Hematopoietic multipotent progenitor cell treated with erythropoietin and hydrocortisone succinate and interleukin-3 and kit ligand, for 8 days (in vitro differentiated cells): ENCODE results near the gene CLDN19.

Experiments used
- DNase-seq: peaks from one replicate; pipeline ENCODE4 v3.0.0-alpha.2; 2015

The CLDN19 gene, protein sequence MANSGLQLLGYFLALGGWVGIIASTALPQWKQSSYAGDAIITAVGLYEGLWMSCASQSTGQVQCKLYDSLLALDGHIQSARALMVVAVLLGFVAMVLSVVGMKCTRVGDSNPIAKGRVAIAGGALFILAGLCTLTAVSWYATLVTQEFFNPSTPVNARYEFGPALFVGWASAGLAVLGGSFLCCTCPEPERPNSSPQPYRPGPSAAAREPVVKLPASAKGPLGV

DNA sequence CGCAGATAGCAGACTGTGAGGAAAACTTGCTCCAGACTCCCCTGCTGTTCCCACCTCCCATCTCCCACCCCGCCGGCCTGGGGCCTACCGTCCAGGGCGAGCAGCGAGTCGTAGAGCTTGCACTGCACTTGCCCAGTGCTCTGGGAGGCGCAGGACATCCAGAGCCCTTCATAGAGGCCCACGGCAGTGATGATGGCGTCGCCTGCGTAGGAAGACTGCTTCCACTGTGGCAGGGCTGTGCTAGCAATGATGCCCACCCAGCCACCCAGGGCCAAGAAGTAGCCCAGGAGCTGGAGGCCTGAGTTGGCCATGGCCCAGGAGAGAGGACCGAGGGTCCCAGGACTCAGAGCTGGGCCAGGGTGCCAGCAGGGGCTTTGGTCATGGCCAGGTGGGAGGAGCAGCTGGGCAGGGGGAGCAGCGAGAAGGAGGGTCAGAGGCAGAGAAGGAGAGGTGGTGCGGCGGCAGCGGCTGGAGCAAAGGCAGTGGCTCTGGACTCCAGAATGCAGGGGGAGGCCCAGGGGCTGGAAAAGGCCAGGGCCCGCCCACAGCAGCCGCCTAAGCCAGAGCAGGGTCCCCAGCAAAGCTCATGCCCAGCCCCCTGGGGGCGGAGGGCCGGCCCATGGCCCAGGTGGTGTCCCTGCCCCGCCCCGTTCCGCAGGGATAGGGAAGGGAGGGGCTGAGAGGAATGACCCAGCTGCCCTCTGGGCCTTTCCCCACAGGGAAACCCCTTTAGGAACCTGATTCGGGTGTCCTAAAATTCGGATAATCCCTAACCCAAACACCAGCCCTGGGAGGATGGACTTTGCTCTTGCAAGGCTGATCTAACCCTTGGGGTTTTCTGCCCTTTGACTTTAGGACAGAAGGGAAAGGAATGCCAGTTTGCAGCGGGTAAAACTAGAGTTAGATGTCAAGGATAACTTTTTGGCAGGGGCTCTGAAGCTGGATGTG, at the start of gene CLDN19:
Gene CLDN19, minus strand, starts transcription at position 484 of the 948 bp plus-strand sequence. Its CDS starts 173 bp downstream, at position 311.
- no peak for DNase-seq

DNA sequence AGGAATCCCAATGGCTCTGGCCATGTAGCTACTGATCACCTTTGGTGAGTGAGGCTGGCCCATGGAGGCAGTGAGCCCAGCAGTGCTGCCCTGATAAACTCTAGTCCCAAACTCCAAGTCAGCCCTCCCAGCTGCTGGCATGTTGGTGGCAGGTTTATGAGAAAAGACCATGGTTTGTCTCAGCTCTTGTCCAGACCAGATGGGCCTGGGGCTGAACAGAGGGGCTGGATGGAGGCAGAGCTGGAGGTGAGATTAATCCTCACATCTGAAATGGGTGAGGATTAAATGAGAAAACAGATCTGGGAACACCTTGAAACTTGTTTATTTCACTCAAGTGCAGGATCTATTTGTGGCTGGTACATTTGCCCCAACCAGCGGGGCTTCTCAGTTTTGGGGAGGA, 48.0 kb upstream of the CLDN19 start:
- DNase-seq: no peak

DNA sequence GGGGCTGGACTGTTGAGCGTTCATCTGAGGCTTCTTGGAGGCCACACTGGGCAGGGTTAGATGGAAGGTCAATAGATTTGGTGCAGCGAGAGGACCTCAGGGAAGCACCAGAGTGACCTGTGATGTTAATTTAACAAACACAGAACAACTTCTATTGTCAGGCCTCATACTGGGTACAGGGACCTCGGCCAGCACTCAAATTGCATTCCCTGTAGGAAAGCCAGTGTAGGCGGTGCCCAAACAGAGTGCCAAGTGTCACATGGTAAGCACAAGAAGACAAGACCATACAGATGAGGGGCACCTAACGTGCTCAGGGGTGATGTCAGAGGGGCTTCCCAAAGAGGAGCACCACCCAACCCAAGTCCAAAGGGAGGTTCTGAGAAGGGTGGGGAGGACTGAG, 46.1 kb upstream of the CLDN19 start:
- DNase-seq: no peak

DNA sequence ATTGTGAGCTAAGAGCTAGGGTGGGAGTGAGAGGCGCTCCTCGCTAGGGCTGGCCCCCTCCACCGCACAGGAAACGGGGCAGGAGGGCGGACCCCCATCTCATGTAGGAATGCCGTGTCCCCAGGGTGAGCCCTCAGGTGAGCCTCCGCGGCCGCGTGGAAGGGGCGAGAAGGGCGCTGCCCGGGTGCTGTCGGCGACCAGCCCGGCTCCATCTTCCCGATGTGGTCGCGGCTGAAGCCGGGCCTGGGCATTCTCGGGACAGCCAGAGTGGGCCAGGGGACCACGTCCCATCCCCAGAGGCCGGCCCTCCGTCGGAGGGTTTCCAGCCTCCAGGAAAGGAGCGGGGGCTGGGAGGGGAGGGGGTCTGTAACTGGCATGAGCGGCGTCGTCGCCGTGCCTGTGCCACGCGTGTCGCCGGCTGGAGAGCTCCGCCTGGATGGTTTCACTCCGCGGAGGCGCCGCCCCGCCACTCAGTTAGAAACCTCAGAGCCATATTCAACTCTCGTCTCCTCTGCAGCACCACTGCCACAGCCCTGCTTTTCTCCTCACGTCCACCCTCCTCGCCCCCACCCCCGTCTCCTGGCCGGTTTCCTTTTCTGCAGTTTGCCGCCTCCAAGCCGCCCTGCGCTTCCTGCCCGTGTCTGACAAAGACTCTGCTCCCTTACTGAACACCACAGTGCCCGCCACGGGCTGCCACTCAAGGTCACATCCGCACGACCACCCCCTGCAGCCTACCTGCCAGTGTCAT, 45.1 kb upstream of the CLDN19 start, which contains the start of gene TMEM269:
Gene TMEM269, plus strand, starts transcription at position 46 of the 748 bp plus-strand sequence. CDS start 4,903 bp downstream, outside the sequence.
- DNase-seq: no peak

DNA sequence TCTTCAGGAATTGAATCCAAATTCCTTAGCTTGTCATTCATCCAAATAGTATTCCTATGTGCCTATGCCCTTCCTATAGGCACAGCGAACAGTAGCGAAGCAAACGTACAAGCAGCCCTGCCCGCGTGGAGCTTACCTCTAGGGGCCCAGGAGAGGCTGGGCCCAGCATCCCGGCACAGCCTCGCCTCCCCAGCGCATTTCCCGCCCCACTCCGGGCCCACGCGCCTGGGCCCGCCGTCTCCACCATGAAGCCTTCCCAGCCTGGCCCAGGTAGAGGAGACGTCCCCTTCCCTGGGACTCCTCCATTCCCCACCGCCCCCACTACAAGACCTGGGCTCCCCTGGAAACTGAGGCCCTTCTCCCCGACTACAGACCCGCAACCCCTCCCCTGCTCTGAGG, 44.5 kb upstream of the CLDN19 start:
- no peak for DNase-seq

DNA sequence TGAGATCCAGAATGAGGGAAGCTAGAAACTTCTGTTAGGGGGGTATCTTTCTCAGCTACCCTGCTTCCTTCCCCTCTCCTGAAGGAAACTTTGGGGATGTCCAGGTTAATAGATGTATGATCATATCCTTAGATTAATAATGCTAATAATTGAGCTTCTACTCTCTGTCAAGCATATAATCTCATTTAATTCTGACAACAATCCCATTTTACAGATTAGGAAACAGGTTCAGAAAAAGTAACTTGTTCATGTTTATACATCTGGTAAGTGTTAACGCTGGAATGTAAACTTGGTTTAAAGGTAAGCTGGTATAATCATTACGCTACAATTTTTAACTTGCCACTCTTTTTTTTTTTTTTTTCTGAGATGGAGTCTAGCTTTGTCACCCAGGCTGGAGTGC, 43.1 kb upstream of the CLDN19 start:
- DNase-seq: no peak

DNA sequence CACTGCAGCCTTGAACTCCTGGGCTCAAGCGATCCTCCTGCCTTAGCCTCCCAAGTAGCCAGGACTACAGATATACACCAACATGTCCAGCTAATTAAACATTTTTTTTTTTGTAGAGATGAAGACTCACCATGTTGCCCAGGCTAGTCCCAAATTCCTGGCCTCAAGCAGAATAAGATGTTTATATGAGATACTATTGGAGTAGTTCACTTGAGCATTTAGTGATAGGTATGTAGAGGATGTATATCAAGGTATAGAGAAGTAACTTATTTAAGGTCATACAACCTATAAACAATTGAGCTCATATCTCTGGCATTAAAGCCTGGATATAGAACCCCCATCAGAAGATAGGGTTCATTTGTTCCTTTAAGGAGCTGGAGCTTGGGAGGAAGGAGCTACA, 40.1 kb upstream of the CLDN19 start:
- no peak for DNase-seq

DNA sequence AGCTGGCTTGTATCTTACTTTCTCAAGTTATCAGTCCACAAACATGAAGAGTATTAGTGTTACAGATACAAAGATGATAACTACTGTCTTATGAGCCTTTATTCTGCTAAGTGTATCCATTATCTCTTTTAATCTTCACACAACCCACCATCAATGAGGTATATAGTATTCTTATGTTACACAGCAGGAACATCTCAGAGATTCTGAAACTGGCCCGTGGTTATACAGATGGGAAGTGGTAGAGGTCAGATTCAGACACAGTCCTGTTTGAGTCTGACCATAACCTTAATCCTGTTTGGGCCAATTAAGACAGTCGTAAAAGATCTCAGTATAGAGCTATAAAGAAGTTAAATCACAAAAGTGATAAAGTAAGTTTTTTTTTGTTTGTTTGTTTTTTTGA, 39.7 kb upstream of the CLDN19 start:
- DNase-seq: no peak

DNA sequence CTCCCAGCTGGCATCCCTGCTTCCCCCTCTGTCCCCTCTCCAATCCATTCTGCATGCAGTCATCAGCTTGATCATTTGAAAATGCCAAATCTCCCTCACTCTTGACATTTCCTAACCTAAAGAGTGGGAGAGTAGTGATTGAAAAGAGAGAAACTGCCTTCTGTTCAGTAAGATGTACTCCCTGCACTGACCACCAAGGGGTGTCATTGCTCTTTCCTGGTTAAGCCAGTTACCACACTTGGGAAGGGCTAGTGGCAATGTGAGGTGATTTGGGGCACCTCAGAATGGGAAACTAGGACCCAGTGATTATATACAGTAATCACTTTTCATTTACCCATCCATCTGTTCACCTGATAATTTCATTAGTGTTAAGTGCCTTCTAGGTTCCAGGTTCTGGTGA, 37.8 kb upstream of the CLDN19 start:
- DNase-seq: peak; percentile 73

DNA sequence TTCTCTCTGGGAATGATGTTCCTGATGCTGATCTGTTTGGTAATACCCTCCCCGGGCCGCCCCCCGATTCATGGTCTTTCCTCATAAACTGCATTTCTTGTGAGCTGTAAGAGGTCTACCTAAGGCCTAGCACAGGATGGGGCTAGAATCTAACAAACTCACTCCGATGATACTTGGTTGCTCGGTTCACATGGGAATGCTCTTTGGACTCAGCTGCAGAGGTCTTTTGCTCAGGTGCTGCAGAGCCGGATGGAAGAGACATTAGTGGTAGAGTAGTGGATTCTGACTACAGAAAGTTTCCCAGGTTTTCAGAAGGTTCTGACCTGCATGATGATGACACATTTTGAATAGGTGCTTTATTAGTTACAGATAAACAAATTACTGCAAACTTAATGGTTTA, 36.5 kb upstream of the CLDN19 start:
- no peak for DNase-seq

DNA sequence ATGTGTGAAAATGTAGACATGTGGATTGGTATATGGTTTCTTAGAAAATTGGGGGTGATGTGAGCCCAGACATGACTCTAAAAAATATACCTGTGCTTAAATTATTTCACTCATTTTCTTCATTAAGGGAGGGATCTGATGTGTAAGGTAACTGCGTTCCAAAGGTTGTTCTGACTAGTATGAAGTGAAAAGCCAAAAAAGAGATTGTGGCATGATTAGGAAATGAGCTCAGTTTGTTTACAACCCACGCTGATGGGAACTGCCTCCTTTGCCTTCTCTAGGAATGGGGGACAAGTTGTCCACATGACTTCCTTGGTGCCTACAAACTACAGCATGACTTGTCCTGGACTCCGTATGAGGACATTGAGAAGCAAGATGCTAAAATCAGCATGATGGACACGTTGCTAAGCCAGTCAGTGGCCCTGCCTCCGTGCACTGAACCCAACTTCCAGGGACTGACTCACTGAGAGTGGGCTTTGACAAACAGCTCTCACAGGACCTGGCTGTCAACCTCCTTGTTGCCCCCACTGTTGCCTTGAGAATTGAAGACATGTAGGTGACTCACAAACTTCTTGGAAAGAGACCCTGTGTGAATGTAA, 35.0 kb upstream of the CLDN19 start:
- no peak for DNase-seq

DNA sequence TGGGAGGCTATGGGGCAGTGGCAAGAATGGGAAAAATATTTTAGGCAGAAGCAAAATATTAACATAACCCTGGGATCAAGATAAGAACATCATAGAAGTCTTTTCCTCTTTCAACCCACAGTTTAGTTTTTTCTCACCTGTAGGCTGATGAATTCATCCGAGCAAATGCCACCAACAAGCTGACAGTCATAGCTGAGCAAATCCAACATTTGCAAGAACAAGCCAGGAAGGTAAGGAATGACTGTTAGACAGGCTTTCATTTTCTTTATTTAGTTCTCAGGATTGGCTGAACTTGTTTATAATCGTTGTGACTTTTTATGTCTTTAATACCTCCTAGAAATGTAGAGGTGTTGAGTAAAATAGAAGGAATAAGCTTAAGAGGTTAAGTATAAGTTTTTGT, 33.4 kb upstream of the CLDN19 start:
- no peak for DNase-seq

DNA sequence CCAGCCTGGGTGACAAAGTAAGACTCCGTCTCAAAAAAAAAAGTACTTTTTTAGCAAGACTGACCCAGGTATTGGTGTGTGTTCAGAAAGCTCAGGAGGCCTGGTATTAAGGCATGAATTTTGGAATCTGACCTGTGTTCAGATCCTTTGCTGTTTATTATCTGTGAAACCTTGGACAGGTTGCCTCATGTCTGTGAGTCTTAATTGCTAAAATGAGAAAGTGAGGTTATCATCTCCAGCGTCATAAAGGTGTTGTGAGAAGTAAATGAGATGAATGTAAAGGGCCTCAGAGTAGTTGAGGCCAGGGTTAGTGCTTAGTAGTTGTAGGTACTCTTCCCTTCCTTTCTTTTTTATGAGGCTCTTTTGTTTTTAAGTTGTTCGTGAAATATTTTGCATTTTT, 29.8 kb upstream of the CLDN19 start:
- no peak for DNase-seq

DNA sequence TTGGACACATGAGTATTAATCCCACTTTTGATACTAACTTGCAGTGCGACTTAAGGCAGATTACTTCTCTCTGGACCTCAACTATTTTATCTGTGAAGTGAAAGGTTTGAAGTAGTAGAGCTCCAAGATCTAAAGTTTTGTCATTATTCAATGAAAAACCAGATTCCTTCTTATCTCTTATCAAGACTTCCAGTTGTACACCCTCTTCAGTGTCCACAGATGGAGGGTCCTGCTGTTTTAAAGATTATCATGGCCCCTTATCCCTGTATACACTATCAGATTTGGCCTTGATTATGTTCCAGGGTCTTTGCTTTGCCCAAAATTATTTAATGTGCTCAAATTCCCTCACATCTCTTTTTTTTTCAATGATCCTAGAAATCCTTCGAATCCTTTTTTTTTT, 28.1 kb upstream of the CLDN19 start:
- DNase-seq: no peak

DNA sequence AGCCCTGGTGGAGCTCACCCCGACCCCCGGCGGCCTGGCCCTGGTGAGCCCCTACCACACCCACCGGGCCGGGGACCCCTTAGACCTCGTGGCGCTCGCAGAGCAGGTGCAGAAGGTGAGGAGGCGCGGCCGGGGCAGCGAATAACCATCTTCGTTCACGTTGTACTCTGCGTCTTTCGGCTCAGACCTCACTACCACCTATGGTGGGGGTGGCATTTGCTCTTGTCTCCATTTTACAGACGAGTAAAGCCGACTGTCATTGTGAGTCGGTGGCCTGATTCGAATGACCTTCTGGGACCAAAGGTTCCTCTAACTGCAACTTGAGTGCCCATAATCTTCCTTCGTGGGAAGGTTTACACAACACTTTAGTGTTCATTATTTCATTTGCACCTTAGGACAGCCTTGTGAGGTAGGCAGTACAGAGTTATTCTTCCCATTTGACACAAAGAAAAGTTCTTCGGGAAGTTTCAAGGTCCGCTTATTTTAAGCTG, 27.5 kb upstream of the CLDN19 start:
- peak; percentile 51 for DNase-seq

DNA sequence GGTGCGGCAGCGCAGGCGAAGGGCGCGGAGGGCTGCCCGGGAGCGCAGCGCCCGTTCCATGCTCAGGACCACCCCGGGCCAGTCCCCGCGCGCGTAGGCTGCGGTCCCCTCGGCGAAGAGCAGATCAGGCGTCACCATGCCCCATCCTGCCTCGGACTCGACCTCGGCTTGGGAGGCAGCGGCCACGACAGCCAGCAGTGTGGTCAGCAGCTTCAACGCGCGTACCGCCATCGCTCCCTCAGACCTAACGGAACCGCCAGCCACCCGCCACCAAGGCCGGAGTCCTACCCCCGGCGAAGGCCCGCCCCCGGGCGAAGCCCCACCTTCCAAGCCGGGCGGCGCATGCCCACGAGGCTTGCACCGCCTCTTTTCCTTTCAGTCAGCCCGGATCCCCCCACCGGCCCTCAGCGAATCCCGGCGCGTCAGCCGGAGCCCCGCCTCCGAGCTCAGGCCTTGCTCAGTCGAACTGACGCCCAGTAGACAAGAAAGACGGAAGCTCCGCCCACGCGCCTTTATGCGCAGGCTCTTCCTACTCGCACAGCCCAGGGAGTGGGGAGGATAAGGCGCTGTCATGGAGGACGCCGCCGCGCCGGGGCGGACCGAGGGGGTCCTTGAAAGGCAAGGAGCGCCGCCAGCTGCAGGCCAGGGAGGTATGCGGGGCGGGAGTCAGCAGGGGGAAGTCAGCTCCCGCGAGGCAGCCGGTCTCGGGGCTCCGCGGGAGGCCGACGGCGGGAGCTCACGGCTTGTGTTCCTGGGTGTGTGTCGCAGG, 26.9 kb upstream of the CLDN19 start, which contains the start of the genes C1orf50 and P3H1:
Gene C1orf50, plus strand, starts transcription at position 509 of the 769 bp plus-strand sequence. Its CDS starts 63 bp downstream, at position 572.
Gene P3H1, minus strand, starts transcription at position 288 of the 769 bp plus-strand sequence. Its CDS starts 57 bp downstream, at position 231.
- DNase-seq: peak; percentile 99

DNA sequence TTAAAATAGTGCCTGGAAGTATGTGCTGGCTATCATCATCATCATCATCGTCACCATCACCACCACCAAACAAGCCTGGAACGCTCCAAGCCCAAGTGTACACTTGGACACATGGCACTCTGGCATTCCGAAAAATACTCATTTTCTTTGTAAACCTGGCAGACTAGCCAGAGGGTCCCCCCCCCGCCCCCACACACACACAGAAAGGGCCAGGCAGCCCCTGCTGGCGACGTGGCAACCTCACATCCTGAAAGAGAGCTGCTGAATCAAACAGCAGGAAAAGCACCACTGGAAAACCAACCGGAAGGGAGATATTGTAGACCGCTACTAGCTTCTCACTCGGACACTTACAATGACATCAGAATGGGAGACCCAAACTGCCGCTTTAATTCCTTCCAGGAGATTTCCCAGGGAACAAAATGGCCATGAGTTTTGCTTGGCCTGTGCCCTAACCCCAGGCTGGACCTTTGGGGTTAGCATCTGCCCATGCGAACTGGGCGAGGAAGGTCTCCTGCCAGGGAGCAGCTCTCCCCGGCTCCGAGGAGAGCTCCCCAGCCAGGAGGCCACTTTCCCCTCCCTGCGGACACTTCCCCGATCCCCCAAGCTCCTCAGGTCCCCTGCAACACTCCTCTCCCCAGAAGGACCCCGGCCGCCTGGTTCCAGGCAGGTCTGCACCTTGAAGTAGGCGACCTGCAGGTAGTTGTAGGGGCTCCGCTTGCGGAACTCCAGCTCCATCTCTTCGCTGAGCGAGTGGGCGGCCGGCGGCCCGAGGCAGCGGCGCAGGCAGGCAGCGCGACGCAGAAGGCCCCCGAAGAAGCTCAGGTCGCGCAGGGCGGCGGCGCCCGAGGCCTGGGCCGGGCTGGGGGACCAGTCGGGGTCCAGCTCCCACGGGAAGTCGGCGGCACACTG, 26.1 kb upstream of the CLDN19 start:
- peak; percentile 66 for DNase-seq

DNA sequence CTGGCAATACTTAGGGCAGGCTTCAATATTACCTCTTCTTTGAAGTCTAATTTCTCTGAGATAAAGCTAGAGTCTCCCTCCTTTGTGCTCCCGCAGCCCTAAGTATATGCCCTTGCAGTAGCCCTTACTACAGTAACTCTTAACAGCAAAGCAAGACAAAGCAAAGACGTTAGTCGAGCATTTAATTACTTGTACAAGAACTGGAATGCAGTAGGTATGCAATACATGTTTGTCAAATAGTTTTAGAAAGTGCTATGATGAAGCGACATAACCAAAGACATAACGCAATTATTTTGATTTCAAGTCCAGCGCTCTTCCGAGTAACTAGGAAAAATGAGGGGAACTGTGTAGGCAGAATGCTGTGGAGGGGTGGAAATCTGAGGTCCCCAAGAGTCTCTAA, 25.2 kb upstream of the CLDN19 start:
- no peak for DNase-seq

DNA sequence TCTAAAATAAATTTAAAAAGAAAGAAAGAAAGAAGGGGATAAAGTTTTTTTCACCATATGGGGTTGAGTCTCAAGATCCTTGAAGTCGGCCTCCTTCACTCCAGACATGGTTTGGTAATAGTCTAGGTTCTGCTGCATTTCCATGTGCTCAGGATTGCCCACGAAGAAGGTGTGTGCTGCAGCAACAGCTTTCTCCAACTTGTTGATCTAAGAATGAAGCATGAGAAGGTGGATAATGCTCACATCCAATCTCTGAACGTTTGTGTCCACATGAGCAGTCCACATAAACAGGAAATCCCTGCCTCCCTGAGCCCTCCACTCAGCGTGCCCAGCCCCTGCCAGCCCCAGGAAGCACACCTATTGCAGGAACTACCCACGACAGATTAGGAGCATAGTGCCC, 22.2 kb upstream of the CLDN19 start:
- no peak for DNase-seq

DNA sequence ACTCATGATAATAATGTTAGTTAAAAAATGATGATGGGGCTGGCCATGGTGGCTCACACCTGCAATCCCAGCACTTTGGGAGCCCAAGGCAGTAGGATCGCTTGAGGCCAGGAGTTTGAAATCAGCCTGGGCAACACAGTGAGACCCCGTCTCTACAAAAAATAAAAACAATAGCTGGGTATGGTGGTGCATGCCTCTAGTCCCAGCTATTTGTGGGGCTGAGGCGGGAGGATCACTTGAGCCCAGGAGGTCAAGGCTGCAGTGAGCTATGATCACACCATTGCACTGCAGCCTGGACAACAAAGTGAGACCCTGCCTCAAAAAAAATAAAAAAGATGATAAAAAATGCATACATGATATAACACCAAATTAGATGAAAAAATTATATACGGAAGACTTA, 21.5 kb upstream of the CLDN19 start:
- no peak for DNase-seq

DNA sequence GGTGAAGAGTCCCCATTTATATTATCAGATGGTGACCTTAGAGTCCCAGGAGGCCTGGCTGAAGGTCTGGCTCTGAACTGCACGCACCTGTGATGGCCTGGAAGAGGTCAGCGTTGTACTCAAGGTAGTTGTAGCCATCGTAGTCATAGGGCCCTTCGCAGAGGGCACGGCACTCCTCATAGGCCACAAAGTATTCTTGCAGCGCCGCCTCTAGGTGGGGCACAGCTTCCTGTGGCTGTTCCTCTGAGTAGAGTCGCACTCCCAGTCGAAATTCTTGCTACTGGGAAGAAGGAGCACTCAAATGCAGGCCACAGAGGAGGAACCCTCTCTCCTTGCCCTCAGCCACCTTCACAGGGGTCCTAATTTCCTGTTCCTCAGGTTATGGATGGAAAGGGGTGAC, 19.1 kb upstream of the CLDN19 start:
- no peak for DNase-seq
